Measurements from ENCODE around the gene SKIC3.

Gene SKIC3

GRCh38 chr5:95554647-95555548, at the start of gene SKIC3, which contains the start of gene ARSK:
TSS of gene SKIC3 (minus strand) at chr5:95554977. CDS start at chr5:95547150, 7,827 bp downstream.
TSS of gene ARSK (plus strand) at chr5:95555101. CDS start at chr5:95555279, 178 bp downstream.
- peak; percentile 99 for DNase-seq (ENCODE audit: low read depth, low spot score)

GRCh38 chr5:95600557-95600956, 45.8 kb upstream of the SKIC3 start:
- no peak for DNase-seq (ENCODE audit: low read depth, low spot score)

DNA sequence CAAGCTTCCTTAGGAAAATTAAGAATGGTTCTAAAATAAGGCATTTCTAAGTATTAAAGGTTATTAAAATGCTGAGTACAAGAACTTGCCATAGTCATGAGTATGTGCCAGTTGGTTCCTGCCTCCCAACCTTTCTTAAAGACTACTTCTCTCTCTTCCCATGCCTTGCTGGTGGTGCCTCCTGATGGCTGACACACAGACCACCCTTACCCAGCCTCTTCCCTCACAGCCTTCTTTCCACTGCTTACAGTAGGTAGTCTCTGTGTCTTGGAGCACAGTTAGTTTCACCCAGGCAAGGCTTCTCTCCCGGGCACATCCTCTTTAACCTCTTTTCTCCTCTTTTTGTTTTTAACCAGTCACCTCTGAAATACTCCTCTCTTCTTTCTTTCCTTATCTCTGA, 44.5 kb upstream of the SKIC3 start:
- no peak for DNase-seq (ENCODE audit: low read depth, low spot score)

GRCh38 chr5:95595289-95595931, 40.6 kb upstream of the SKIC3 start:
- DNase-seq (ENCODE audit: low read depth, low spot score): no peak

DNA sequence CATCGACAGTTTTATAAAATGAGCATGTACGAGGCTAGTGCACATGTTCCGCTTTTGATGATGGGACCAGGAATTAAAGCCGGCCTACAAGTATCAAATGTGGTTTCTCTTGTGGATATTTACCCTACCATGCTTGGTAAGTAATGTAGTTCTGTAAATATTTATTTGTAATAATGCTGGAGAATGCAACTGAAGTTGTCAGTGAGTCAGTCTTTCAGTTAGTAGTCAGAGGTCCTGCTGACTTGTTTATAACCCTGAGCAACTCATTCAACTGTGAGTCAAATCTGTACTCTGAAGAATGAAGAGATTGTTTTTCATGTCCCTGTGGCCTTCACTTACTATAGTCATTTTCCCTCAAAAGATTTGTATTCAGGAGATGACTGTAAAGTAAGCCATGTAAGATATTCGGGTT, 36.7 kb upstream of the SKIC3 start:
- peak; percentile 10 for DNase-seq (ENCODE audit: low read depth, low spot score)

DNA sequence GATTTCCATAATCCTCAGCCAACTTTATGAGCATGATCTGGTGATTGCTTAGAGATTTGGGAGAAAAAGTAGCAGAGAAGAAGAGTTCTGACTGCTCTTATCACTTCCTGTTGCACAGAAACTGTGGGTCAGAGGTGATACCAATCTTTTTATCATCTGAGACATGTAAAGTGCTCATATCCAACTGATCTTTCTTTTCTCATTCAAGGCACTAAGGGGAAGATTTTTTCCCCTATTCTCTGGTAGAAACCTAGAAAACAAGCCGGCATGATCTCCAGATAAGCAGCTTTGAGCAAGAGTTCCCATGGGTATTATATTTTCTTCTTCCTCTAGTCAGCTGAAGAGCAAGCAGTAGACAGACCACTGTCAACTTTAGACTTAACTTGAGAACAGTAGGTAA, 36.1 kb upstream of the SKIC3 start:
- no peak for DNase-seq (ENCODE audit: low read depth, low spot score)

DNA sequence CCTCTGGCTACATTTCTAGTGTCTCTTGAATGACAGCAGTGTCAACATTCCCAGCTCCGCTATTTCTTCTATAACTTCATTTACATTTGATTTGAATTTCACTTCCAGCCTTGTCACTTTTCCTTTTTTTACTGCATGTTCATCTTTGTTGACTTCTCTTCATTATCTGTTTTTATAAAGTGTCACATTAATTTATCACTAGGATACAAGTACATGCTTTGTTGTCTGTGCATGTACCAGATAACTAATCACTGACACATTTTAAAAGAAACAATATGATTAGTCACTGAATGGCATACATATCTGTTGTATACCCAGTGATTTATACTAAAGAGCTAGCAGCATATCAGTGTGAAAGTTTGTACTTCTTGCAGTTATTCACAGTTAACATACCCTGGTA, 29.2 kb upstream of the SKIC3 start:
- no peak for DNase-seq (ENCODE audit: low read depth, low spot score)

DNA sequence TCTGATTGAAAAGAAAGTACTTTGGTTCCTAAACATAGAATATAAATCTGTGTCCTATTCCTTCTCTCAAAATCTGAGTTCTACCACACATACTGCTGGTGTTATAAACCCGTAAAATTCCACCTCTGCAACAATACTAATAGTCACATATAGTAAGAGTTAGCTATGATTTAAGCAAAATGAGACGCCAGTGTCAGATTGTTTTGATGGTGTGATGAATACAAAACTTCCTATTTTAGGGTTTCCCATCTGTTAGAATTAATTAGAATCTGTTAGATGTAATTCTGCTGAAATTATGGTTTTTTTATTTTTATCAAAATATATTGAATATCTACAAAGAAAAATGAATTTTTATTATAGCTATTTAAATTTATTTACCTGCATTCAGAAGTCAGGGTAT, 26.8 kb upstream of the SKIC3 start:
- DNase-seq (ENCODE audit: low read depth, low spot score): no peak

- no peak for DNase-seq (ENCODE audit: low read depth, low spot score)
Measured at GRCh38 chr5:95572016-95572415, 17.2 kb upstream of the SKIC3 start.

DNA sequence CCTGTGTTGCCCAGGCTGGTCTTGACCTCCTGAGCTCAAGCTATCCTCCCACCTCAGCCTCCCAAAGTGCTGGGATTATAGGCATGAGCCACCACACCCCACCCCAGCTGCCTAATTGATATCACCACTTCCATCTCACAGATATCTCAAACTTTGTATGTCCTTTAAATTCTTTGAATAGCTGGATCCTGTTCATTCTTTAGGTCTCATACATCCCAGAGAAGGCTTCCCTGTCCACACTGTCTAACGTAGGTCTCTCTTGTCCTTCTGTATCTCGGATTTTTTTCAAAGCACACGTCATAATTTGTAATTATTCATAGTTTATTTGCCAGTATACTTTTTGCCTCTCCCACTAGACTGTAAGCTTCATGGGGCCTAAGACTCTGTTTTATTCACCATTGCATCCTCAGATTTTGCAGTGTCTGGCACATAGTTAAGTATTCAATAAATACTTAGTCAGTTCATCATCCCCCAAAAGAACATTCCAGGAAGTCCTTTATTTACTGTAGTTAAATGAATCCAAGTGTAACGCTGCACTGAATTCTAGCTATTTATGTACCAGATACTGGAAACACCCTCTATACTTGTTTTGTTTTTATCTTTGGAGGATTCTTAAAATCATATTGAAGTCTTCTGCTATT, 10.6 kb upstream of the SKIC3 start:
- DNase-seq (ENCODE audit: low read depth, low spot score): no peak

DNA sequence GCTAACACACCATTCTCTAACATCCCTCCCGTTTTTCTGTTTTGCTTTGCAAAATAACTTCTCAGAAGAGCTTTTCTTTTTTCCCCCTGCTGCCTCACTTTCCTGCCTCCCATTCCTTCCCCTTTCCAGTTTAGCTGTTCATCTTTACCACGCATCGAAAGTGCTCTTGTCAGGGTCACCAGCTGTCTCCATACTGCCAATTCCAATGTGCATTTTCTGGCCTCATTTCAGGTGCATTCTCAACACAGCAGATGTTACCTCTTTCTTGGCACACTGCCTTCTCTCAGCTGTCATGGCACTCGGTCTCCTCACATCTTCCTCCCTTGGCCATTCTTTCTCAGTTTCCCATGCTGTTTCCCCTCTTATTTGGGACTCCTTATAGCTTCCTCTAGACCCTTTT, 9.7 kb upstream of the SKIC3 start:
- no peak for DNase-seq (ENCODE audit: low read depth, low spot score)

DNA sequence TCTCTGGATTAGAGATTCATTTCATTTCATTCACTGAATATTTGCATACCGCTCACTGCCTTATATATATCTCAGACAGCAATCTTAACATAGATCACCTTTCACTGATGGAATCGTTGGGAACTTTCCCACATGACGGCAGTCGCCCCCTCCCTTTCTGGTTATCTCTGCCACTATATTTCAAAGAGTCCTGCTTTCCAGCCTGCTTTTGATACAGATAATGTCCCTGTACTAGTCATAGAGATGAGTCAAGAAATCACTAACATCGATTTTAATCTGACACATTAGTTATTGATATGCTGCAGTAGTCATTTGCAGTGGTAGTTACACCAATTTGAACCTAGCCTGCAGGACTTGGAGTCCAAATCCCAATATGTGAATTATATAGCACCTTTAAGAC, 8.6 kb upstream of the SKIC3 start:
- no peak for DNase-seq (ENCODE audit: low read depth, low spot score)

- DNase-seq (ENCODE audit: low read depth, low spot score): no peak
Measured at GRCh38 chr5:95562282-95562681, 7.5 kb upstream of the SKIC3 start.

DNA sequence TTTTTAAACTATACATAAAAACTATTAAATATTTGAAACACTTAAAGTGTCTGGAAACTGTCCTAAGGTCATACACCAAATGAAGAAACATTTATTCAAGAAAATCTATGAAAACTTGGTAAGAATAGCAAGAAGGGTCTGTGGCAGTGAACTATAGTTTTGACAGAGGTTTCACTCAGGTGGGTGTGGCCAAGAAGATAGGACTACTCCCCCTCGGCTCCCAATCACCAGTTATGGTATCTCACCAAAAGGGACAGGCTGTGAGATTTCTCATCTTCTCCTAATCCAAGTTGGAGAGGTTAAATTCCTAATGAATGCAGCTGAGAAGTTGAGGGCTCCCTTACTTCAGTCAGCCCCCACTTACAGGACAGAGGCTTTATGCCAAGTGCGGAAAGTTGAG, 3.1 kb upstream of the SKIC3 start:
- no peak for DNase-seq (ENCODE audit: low read depth, low spot score)

- DNase-seq (ENCODE audit: low read depth, low spot score): no peak
Measured at GRCh38 chr5:95555553-95555952, 776 bp upstream of the SKIC3 start.

DNA sequence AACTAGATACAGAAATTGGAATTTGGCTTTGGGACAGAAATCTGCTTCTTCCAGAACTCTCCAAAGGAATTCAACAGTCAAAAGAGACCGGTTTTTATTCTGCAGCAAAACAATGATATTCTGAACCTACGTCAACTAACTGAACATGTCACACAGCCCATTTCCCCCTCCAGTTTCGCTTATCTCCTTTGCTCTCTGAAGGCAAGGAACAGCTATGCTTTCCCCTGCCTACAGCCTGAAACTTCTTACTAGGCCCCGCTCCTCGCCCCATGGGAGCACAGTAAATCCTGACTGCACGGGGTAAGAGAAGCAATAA, 488 bp downstream of the SKIC3 start:
- DNase-seq (ENCODE audit: low read depth, low spot score): peak; percentile 6

DNA sequence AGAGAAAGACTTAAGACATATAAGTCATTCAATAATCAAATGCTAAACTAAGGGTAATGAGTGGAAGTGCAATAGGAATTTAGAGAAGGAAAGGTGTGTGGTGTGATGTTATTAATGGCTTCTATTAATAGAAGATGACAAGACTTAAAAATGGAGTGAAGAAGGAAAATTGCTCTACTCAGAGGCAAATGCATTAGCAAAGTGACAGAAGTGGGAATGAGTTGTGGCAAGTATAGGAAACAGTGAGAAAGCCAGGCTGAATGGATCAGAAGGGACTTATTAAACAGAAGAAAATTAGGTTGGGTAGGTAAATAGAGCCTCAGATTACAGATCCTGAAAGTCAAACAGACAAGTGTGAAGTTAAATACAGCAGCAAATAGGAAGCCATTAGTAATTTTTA, 5.7 kb downstream of the SKIC3 start:
- DNase-seq (ENCODE audit: low read depth, low spot score): no peak

GRCh38 chr5:95543017-95543705, 11.6 kb downstream of the SKIC3 start:
- DNase-seq (ENCODE audit: low read depth, low spot score): no peak

DNA sequence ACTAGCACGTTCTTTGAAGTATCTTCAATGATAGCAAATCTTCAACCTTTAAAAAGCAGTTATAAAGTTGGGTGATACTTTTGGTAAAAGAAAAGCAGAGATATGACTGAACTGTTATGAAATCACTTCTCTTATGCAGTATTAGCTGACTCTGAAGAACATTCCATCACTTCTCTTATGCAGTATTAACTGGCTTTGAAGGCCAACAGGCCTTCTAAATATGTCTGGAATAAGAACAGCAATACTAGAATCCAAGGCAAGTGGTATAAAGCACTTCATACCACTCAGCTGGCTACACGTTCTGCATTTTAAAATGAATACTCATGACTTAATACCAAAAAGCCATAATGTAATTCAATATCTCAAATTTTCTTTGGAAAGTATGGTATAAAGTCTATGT, 17.3 kb downstream of the SKIC3 start:
- DNase-seq (ENCODE audit: low read depth, low spot score): no peak

GRCh38 chr5:95533761-95534160, 21.0 kb downstream of the SKIC3 start:
- DNase-seq (ENCODE audit: low read depth, low spot score): no peak

GRCh38 chr5:95533106-95533505, 21.7 kb downstream of the SKIC3 start:
- DNase-seq (ENCODE audit: low read depth, low spot score): no peak

DNA sequence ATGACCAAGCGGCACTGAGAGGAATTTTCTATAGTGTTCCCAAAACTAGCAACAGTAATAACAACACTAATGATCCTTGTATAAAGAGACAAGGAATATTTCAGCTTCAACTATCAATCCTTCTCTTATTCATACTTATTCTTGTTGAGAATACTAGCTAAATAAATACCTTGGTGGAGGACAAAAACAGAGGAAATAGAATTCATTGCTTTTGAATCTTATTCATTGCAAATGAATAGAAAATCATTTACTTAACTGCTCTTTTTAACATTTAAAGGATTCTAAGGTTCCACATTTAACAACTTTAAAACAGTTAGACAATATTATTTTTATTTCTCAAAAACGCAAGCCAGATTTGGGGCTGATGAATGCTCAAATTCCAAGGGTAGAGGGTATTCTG, 22.4 kb downstream of the SKIC3 start:
- no peak for DNase-seq (ENCODE audit: low read depth, low spot score)
